Adrenal gland (tissue), 12 donors: ENCODE results near the gene PDIA5. TPM values are rescaled to one million over a fixed set of nuclear protein-coding genes. Genes with fewer than 3 reads are reported as not detected.

ENCODE experiments used
- microRNA-seq, 3 donors: library from miRNA; unstranded; fragments of <30 nt; microRNA quantifications; one replicate each; pipeline ENCODE4, GENCODE V29; 2017 to 2020
- polyA plus RNA-seq, 3 donors: library from polyadenylated mRNA; stranded (reverse); fragments of 200-250 nt in 2 of 3; fragments of 350-450 nt in 1 of 3; fragmentation: Illumina TruSeq in 1 of 3; extraction: RNeasy Lipid Tissue Mini Kit (QIAGEN cat#74804) in 1 of 3; gene quantifications; one replicate each; pipeline ENCODE4 v1.2.3, GENCODE V29; 2013 to 2014
- total RNA-seq, 9 donors: library from RNA; depleted of rRNA in 4 of 9; stranded (reverse); fragments of >200 nt in 4 of 9; fragments of 120-200 nt in 1 of 9; fragmentation: NEBNext Ultra II Directional in 1 of 9; extraction: Animal tissue kit (Norgen Biotek cat#: 25700) in 1 of 9; gene quantifications; one replicate each; pipeline versions ENCODE4 v1.1.0 to v1.2.4, GENCODE V29; 2013 to 2023
- donor health status: healthy with polysubstance abuse.
- donor health status: Bipolar disorder and iron deficiency.
- donor health status: DM: yes; HTN: yes; CAD: no.
- donor health status: DM: no; HTN: no; CAD: no.
- donor health status: DM: no; HTN: no; CAD: no.
- donor health status: DM: yes; HTN: yes; CAD: no.

Gene PDIA5
- total and polyA plus RNA-seq, 12 donors: 18.9 to 88.9 (median 50.9) TPM

Small RNA genes lying within 50 kb of the gene (microRNA-seq; reads per million reads assigned to microRNA genes)
- gene MIR7110: 0 to 0.85 (median 0.38) reads per million in 3 donors

Other genes with a start within 250 kb of the PDIA5 start
- 1 to 10 TPM in 7 of 9 donors, under 1 TPM in 2; 0.35 to 3.6 (median 1.8) TPM for gene SEMA5B, start 39.3 kb upstream of the PDIA5 start, total RNA-seq
- 1 to 10 TPM in 2 of 3 donors, under 1 TPM in 1; 0.99 to 4.3 (median 3.0) TPM for gene SEMA5B, start 39.3 kb upstream of the PDIA5 start, polyA plus RNA-seq
- 10 to 100 TPM in 8 of 9 donors, 1 to 10 TPM in 1; 8.2 to 67.2 (median 22.9) TPM for gene SEC22A, start 134.9 kb downstream of the PDIA5 start, total RNA-seq
- gene SEC22A, start 134.9 kb downstream of the PDIA5 start, polyA plus RNA-seq: 10 to 100 TPM in 1 of 3 donors, 1 to 10 TPM in 2; 4.6 to 35.2 (median 5.8) TPM